ENCODE data around the gene TSR1. TPM values are rescaled to one million over a fixed set of nuclear protein-coding genes. Genes with fewer than 3 reads are reported as not detected.

Gene TSR1
- total RNA-seq, 1 experiment from 2014 or later, result 74.3 TPM

DNA sequence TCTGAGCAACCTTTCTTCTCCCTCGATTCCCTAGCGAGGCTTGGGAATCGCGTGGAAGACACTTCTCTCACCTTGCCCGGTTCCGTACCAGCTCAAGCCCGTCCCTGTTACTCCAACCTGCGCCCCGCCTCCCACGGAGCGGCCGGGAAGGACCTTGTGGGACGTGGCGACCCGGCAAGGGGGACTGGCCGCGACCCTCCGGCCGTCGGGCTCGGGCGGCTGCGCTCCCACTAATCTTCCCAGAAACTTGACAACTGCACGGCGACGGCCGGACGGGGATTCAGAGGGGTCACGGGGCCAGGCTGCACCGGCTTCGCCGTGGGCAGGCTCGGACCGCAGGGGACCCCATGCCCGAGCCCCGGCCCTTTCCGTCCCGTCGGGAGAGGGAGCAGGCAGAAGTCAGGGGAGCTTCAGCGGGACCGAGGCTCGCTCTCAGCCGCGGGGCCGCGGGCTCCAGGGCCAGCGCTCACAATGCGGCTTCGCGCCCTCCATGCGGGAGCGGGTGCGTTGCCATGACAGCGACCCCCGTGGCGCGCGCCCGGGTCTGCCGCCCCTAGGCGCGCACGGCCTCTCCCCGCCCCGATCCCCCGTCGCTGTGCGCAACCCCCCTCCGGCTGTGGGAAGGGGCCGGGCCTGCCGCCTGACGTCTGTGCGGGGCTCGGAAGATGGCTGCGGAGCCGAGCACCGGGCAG is 741 bp upstream of the TSR1 start, which contains the start of gene SGSM2 (continued):
- TF ChIP-seq NFATC4 (CRISPR knock-in tag; IDR thresholded peaks at IDR 0.05) (no peak), ELF4 (CRISPR knock-in tag; IDR thresholded peaks at IDR 0.05; ENCODE audit: low read depth) (no peak), ZNF423 (CRISPR knock-in tag; IDR thresholded peaks at IDR 0.05) (no peak), ZNF317 (CRISPR knock-in tag; IDR thresholded peaks at IDR 0.05; ENCODE audit: borderline replicate concordance, low read depth) (no peak), MAX (CRISPR knock-in tag; IDR thresholded peaks at IDR 0.05) (no peak), RELA (CRISPR knock-in tag; IDR thresholded peaks at IDR 0.05; ENCODE audit: borderline replicate concordance) (peak; percentile 71; the same call in 1 of the 2 replicates), ZNF138 (CRISPR knock-in tag; conservative IDR thresholded peaks at IDR 0.05) (no peak), NR1H2 (CRISPR knock-in tag; IDR thresholded peaks at IDR 0.05) (no peak), SP1 (CRISPR knock-in tag; conservative IDR thresholded peaks at IDR 0.05) (peak; percentile 39; the same call in 1 of the 2 replicates), NR2C2 (CRISPR knock-in tag; IDR thresholded peaks at IDR 0.05) (no peak), ERG (CRISPR knock-in tag; IDR thresholded peaks at IDR 0.05) (no peak), NFE2L1 (CRISPR knock-in tag; IDR thresholded peaks at IDR 0.05) (no peak), JUN (CRISPR knock-in tag; IDR thresholded peaks at IDR 0.05) (no peak), TCF7 (CRISPR knock-in tag; IDR thresholded peaks at IDR 0.05; ENCODE audit: low read depth) (no peak), E2F4 (CRISPR knock-in tag; IDR thresholded peaks at IDR 0.05; ENCODE audit: borderline replicate concordance, low read depth) (0 out of 2 replicates have a peak, but pooled peaks have one; percentile 18), PRRX2 (CRISPR knock-in tag; IDR thresholded peaks at IDR 0.05) (no peak), USF2 (CRISPR knock-in tag; IDR thresholded peaks at IDR 0.05) (0 out of 2 replicates have a peak, but pooled peaks have one; percentile 21), MLX (CRISPR knock-in tag; IDR thresholded peaks at IDR 0.05) (no peak), ZBTB43 (CRISPR knock-in tag; IDR thresholded peaks at IDR 0.05) (0 out of 2 replicates have a peak, but pooled peaks have one; percentile 28), FOXJ3 (CRISPR knock-in tag; IDR thresholded peaks at IDR 0.05; ENCODE audit: borderline replicate concordance) (no peak), GABPB1 (CRISPR knock-in tag; IDR thresholded peaks at IDR 0.05) (no peak), ZNF281 (CRISPR knock-in tag; IDR thresholded peaks at IDR 0.05) (no peak), ETV6 (CRISPR knock-in tag; IDR thresholded peaks at IDR 0.05) (no peak), TEAD1 (CRISPR knock-in tag; IDR thresholded peaks at IDR 0.05) (no peak), MYBL2 (CRISPR knock-in tag; IDR thresholded peaks at IDR 0.05) (peak; percentile 77; the same call in 1 of the 2 replicates)
- TF ChIP-seq, protein P1, sequence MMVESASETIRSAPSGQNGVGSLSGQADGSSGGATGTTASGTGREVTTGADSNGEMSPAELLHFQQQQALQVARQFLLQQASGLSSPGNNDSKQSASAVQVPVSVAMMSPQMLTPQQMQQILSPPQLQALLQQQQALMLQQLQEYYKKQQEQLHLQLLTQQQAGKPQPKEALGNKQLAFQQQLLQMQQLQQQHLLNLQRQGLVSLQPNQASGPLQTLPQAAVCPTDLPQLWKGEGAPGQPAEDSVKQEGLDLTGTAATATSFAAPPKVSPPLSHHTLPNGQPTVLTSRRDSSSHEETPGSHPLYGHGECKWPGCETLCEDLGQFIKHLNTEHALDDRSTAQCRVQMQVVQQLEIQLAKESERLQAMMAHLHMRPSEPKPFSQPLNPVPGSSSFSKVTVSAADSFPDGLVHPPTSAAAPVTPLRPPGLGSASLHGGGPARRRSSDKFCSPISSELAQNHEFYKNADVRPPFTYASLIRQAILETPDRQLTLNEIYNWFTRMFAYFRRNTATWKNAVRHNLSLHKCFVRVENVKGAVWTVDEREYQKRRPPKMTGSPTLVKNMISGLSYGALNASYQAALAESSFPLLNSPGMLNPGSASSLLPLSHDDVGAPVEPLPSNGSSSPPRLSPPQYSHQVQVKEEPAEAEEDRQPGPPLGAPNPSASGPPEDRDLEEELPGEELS (CRISPR knock-in tag; IDR thresholded peaks at IDR 0.05), result no peak
- TF ChIP-seq, protein P2, sequence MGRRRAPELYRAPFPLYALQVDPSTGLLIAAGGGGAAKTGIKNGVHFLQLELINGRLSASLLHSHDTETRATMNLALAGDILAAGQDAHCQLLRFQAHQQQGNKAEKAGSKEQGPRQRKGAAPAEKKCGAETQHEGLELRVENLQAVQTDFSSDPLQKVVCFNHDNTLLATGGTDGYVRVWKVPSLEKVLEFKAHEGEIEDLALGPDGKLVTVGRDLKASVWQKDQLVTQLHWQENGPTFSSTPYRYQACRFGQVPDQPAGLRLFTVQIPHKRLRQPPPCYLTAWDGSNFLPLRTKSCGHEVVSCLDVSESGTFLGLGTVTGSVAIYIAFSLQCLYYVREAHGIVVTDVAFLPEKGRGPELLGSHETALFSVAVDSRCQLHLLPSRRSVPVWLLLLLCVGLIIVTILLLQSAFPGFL (CRISPR knock-in tag; IDR thresholded peaks at IDR 0.05; ENCODE audit: borderline replicate concordance), result no peak
